MM.1S (cell line): ENCODE data around the gene DSCAML1.

ENCODE experiments used
- DNase-seq: peaks from one replicate; pipeline ENCODE4 v3.0.0-alpha.2; 2015
- H2AFZ ChIP-seq: fragments of 300-600 bp; sonication (generic); 2 replicates; pipeline ENCODE4 v1.6.0; 2016; ENCODE audit warnings: antibody characterized with exemption, low read length
- H3F3A ChIP-seq: fragments of 300-600 bp; sonication (generic); 2 replicates; pipeline ENCODE4 v1.6.1; 2016; ENCODE audit warnings: mild to moderate bottlenecking, antibody characterized with exemption, low read length, moderate library complexity, mixed read lengths; ENCODE audit not compliant: insufficient read depth
- H3K27ac ChIP-seq: fragments of 300-600 bp; sonication (generic); 2 replicates; pipeline ENCODE4 v1.5.1; 2016; ENCODE audit warnings: mild to moderate bottlenecking, low read length
- H3K27me3 ChIP-seq: fragments of 300-600 bp; sonication (generic); replicated peaks from 2 replicates; pipeline ENCODE4 v1.6.0; 2016; ENCODE audit warnings: low read length; ENCODE audit not compliant: insufficient read depth
- H3K36me3 ChIP-seq: fragments of 300-600 bp; sonication (generic); replicated peaks from 2 replicates; pipeline ENCODE4 v1.6.1; 2016; ENCODE audit warnings: mild to moderate bottlenecking, low read length, mixed read lengths; ENCODE audit not compliant: insufficient read depth
- H3K4me1 ChIP-seq: fragments of 300-600 bp; sonication (generic); 2 replicates; pipeline ENCODE4 v1.6.1; 2016; ENCODE audit warnings: low read length, mixed read lengths
- H3K4me2 ChIP-seq: fragments of 300-600 bp; sonication (generic); 2 replicates; pipeline ENCODE4 v1.6.0; 2016; ENCODE audit warnings: low read depth, low read length
- H3K4me3 ChIP-seq: fragments of 300-600 bp; sonication (generic); 2 replicates; pipeline ENCODE4 v1.5.1; 2016; ENCODE audit warnings: low read length, mixed read lengths
- H3K79me2 ChIP-seq: fragments of 300-600 bp; sonication (generic); 2 replicates; pipeline ENCODE4 v1.6.1; 2016; ENCODE audit warnings: mixed run types, low read length, mixed read lengths
- H3K9ac ChIP-seq: fragments of 300-600 bp; sonication (generic); 2 replicates; pipeline ENCODE4 v1.6.1; 2016; ENCODE audit warnings: low read length, mixed read lengths
- H3K9me2 ChIP-seq: fragments of 300-600 bp; sonication (generic); replicated peaks from 2 replicates; pipeline ENCODE4 v1.6.1; 2016; ENCODE audit warnings: mild to moderate bottlenecking, low read length, mixed read lengths; ENCODE audit not compliant: insufficient read depth
- H3K9me3 ChIP-seq: fragments of 300-600 bp; sonication (generic); replicated peaks from 2 replicates; pipeline ENCODE4 v1.6.1; 2016; ENCODE audit warnings: mild to moderate bottlenecking, low read length, mixed read lengths; ENCODE audit not compliant: insufficient read depth
- H4K20me1 ChIP-seq: fragments of 300-600 bp; sonication (generic); 2 replicates; pipeline ENCODE4 v1.6.1; 2016; ENCODE audit warnings: mild to moderate bottlenecking, low read length, moderate library complexity, mixed read lengths; ENCODE audit not compliant: insufficient read depth
- EZH2 ChIP-seq: fragments of 300-600 bp; sonication (generic); optimal IDR thresholded peaks from 2 replicates; pipeline ENCODE3; 2017; ENCODE audit warnings: low read depth, mild to moderate bottlenecking, antibody characterized with exemption, low read length, mixed read lengths
- EZH2phosphoT487 ChIP-seq: fragments of 300-600 bp; sonication (generic); IDR thresholded peaks from 2 replicates; pipeline ENCODE4 v1.6.1; 2018; ENCODE audit warnings: antibody characterized with exemption, low read length
- TF ChIP-seq, protein P1 (sequence below): fragments of 300-600 bp; sonication (generic); IDR thresholded peaks from 2 replicates; pipeline ENCODE4 v1.5.1; 2016; ENCODE audit warnings: antibody characterized with exemption, low read length, mixed read lengths

The DSCAML1 gene

DNA sequence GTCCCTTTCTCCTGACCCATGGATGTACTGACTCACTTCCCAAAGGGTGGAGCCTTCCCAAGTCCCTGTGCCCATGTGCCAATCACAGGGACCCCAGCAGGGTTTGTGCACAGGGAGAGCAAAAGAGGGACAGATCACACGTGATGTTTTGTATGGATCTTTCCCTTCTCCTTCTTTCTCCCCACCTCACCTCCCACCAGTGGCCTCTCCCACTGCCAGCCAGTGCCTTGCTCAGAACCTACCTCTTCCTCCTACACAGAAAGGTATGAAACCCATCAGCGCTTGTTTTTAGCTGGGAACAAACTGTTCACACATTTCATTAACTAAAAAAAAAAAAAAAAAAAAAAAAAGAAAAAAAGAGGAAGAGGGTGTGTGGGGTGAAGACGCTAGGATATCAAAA is 112.9 kb downstream of the DSCAML1 start:
- Histone ChIP-seq H3K27ac (no peak overlapping the region), H3K79me2 (no peaks in the 10 kb centered on the region), H3K36me3 (no peaks in the 10 kb centered on the region), H3K4me3 (no peak overlapping the region), H3F3A (no peaks in the 10 kb centered on the region), H3K4me1 (no peaks in the 10 kb centered on the region), H3K4me2 (no peak overlapping the region), H3K9me2 (no peaks in the 10 kb centered on the region), H3K27me3 (peaks cover 84% of the 10 kb centered on the region), H3K9ac (no peak overlapping the region), H3K9me3 (no peaks in the 10 kb centered on the region), H2AFZ (no peak overlapping the region), H4K20me1 (no peaks in the 10 kb centered on the region)
- TF ChIP-seq, protein P1, sequence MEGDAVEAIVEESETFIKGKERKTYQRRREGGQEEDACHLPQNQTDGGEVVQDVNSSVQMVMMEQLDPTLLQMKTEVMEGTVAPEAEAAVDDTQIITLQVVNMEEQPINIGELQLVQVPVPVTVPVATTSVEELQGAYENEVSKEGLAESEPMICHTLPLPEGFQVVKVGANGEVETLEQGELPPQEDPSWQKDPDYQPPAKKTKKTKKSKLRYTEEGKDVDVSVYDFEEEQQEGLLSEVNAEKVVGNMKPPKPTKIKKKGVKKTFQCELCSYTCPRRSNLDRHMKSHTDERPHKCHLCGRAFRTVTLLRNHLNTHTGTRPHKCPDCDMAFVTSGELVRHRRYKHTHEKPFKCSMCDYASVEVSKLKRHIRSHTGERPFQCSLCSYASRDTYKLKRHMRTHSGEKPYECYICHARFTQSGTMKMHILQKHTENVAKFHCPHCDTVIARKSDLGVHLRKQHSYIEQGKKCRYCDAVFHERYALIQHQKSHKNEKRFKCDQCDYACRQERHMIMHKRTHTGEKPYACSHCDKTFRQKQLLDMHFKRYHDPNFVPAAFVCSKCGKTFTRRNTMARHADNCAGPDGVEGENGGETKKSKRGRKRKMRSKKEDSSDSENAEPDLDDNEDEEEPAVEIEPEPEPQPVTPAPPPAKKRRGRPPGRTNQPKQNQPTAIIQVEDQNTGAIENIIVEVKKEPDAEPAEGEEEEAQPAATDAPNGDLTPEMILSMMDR = no peak
- no peak for TF ChIP-seq EZH2phosphoT487
- no peak for TF ChIP-seq EZH2
- DNase-seq = no peak

GRCh38 chr11:117681438-117681837 is 115.6 kb downstream of the DSCAML1 start:
- H3K9me3 ChIP-seq = no peaks in the 10 kb centered on the region
- H3K4me1 ChIP-seq = no peaks in the 10 kb centered on the region
- no peaks in the 10 kb centered on the region for H3K36me3 ChIP-seq
- no peak overlapping the region for H3K4me2 ChIP-seq
- no peak overlapping the region for H2AFZ ChIP-seq
- H4K20me1 ChIP-seq = no peaks in the 10 kb centered on the region
- no peaks in the 10 kb centered on the region for H3K9me2 ChIP-seq
- no peak overlapping the region for H3K4me3 ChIP-seq
- TF ChIP-seq, protein P1 = no peak
- no peak for TF ChIP-seq EZH2
- no peak for TF ChIP-seq EZH2phosphoT487
- H3K79me2 ChIP-seq = no peaks in the 10 kb centered on the region
- no peak overlapping the region for H3K27ac ChIP-seq
- DNase-seq = no peak
- no peak overlapping the region for H3K9ac ChIP-seq
- no peaks in the 10 kb centered on the region for H3F3A ChIP-seq
- peaks cover 87% of the 10 kb centered on the region for H3K27me3 ChIP-seq

- H3K9me3 ChIP-seq = no peaks in the 10 kb centered on the region
- H3K27me3 ChIP-seq = peaks cover 91% of the 10 kb centered on the region
- H3K4me3 ChIP-seq = no peak overlapping the region
- no peaks in the 10 kb centered on the region for H3K4me1 ChIP-seq
- H3K27ac ChIP-seq = no peak overlapping the region
- H3K4me2 ChIP-seq = no peak overlapping the region
- no peak for DNase-seq
- no peaks in the 10 kb centered on the region for H3K36me3 ChIP-seq
- H3K9me2 ChIP-seq = no peaks in the 10 kb centered on the region
- no peaks in the 10 kb centered on the region for H4K20me1 ChIP-seq
- H3K9ac ChIP-seq = no peak overlapping the region
- H3F3A ChIP-seq = no peaks in the 10 kb centered on the region
- H2AFZ ChIP-seq = no peak overlapping the region
- no peak for TF ChIP-seq EZH2
- TF ChIP-seq, protein P1 = no peak
- TF ChIP-seq EZH2phosphoT487 = no peak
- no peaks in the 10 kb centered on the region for H3K79me2 ChIP-seq
These were observed 117.6 kb downstream of the DSCAML1 start for GRCh38 chr11:117679461-117679860.
